ENCODE measurements around the gene CLSTN3. TPM values are rescaled to one million over a fixed set of nuclear protein-coding genes. Genes with fewer than 3 reads are reported as not detected.

The CLSTN3 gene
- total and polyA plus RNA-seq, 2 donors from 2014 or later: 33.0 to 64.2 TPM

DNA sequence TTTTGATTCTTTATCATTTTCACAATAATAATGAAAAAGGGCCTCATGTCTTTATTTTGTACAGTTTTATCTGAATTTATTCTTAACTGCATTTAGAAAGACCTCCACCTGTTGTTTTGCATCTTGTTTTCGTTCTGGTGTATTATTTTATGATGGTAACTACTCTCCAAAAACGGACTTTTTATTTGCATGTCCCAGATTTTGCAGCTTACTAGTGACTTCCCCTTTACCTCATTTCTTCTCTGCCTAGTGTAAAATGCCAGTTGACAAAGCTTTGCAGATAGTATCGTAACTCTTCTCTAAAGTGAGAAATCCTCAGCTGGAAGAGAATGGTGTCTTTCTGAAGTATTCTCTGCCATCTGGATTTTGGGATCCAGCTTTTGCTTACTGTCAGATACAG is 76.5 kb downstream of the CLSTN3 start:
- Histone ChIP-seq H3K9me3 (ENCODE audit: control insufficient read depth in 2 of 3, insufficient read depth in 1 of 3, low read length in 3 of 3) (no peaks in the 10 kb centered on the region), H3K9ac (ENCODE audit: low read length in 3 of 3) (no peak overlapping the region), H3K4me3 (ENCODE audit: low read length in 3 of 3) (no peak overlapping the region), H3K4me1 (ENCODE audit: control insufficient read depth in 2 of 3, insufficient read depth in 2 of 3, low read depth in 1 of 3, low read length in 3 of 3) (no peaks in the 10 kb centered on the region), H3K36me3 (ENCODE audit: control insufficient read depth in 2 of 3, insufficient read depth in 3 of 3, low read length in 3 of 3) (peaks cover 9 to 74% (median 56%) of the 10 kb centered on the region in 3 donors), H3K27ac (ENCODE audit: low read depth in 2 of 2, low read length in 2 of 2) (no peak overlapping the region), H3K27me3 (ENCODE audit: control insufficient read depth, insufficient read depth, low read length) (no peaks in the 10 kb centered on the region)
- intact Hi-C loops (cut with DNase I): no loop called here
- no peak for DNase-seq
- TF ChIP-seq, protein P1, sequence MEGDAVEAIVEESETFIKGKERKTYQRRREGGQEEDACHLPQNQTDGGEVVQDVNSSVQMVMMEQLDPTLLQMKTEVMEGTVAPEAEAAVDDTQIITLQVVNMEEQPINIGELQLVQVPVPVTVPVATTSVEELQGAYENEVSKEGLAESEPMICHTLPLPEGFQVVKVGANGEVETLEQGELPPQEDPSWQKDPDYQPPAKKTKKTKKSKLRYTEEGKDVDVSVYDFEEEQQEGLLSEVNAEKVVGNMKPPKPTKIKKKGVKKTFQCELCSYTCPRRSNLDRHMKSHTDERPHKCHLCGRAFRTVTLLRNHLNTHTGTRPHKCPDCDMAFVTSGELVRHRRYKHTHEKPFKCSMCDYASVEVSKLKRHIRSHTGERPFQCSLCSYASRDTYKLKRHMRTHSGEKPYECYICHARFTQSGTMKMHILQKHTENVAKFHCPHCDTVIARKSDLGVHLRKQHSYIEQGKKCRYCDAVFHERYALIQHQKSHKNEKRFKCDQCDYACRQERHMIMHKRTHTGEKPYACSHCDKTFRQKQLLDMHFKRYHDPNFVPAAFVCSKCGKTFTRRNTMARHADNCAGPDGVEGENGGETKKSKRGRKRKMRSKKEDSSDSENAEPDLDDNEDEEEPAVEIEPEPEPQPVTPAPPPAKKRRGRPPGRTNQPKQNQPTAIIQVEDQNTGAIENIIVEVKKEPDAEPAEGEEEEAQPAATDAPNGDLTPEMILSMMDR (IDR thresholded peaks at IDR 0.05; ENCODE audit: borderline replicate concordance, extremely low read depth, insufficient read depth): no peak
- no peak for FAIRE-seq

DNA sequence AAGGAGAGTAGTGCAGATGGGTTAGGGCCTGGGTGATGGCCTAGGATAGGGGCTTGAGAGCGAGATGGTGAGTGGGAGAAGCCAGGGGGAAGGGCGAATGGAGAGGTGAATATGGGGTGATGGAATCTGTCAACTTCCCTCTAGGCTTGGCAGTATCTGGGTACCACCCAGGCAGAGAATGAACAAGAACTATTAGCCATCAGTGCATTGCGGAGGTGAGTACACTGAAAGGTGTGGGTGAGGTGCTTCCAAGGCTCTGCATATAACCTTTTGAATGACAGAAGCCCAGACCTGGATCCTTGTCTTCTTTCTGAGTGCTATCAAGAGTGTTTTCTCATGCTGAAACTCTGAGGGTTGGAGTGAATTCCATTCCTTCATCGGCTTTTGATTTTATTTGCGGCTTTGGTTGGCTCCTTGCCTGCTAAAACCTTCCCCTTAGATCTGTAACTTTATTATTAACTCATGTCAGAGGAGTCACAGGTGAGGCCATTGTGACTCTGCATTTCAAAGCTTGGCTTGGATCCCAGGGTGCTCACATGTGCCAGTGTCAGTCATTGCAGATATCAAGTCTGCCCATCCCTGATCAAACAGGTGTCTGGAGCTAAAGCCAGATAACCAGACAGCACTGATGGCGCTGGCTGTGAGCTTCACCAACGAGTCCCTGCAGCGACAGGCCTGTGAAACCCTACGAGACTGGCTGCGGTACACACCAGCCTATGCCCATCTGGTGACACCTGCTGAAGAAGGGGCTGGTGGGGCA is 77.9 kb downstream of the CLSTN3 start:
- intact Hi-C loops (cut with DNase I): no loop called here
- Histone ChIP-seq H3K36me3 (ENCODE audit: control insufficient read depth in 2 of 3, insufficient read depth in 3 of 3, low read length in 3 of 3) (peaks cover 9 to 63% (median 49%) of the 10 kb centered on the region in 3 donors), H3K9me3 (ENCODE audit: control insufficient read depth in 2 of 3, insufficient read depth in 1 of 3, low read length in 3 of 3) (peaks cover 0 to 3% (median 0%) of the 10 kb centered on the region in 3 donors), H3K4me3 (ENCODE audit: low read length in 3 of 3) (no peak overlapping the region), H3K4me1 (ENCODE audit: control insufficient read depth in 2 of 3, insufficient read depth in 2 of 3, low read depth in 1 of 3, low read length in 3 of 3) (no peaks in the 10 kb centered on the region), H3K27me3 (ENCODE audit: control insufficient read depth, insufficient read depth, low read length) (no peaks in the 10 kb centered on the region), H3K9ac (ENCODE audit: low read length in 3 of 3) (no peak overlapping the region), H3K27ac (ENCODE audit: low read depth in 2 of 2, low read length in 2 of 2) (no peak overlapping the region)
- FAIRE-seq (no peak), DNase-seq (no peak)
- TF ChIP-seq, protein P1 (IDR thresholded peaks at IDR 0.05; ENCODE audit: borderline replicate concordance, extremely low read depth, insufficient read depth): no peak

Other genes starting within 250 kb of the CLSTN3 start
- gene LRRC23, start 225.5 kb upstream of the CLSTN3 start, total RNA-seq: 16.6 TPM
- gene LRRC23, start 225.5 kb upstream of the CLSTN3 start, polyA plus RNA-seq (ENCODE audit: insufficient read depth, low read depth, low replicate concordance): 19.7 TPM
- gene ENO2, start 215.8 kb upstream of the CLSTN3 start, total RNA-seq: 35.7 TPM
- 10.3 TPM for gene ENO2, start 215.8 kb upstream of the CLSTN3 start, polyA plus RNA-seq (ENCODE audit: insufficient read depth, low read depth, low replicate concordance)
- gene ATN1, start 202.4 kb upstream of the CLSTN3 start, total RNA-seq: 119 TPM
- 34.2 TPM for gene ATN1, start 202.4 kb upstream of the CLSTN3 start, polyA plus RNA-seq (ENCODE audit: insufficient read depth, low read depth, low replicate concordance)
- not detected for gene RNU7-1, start 186.6 kb upstream of the CLSTN3 start, total RNA-seq
- not detected for gene RNU7-1, start 186.6 kb upstream of the CLSTN3 start, polyA plus RNA-seq (ENCODE audit: insufficient read depth, low read depth, low replicate concordance)
- 175 TPM for gene C12orf57, start 186.3 kb upstream of the CLSTN3 start, total RNA-seq
- gene C12orf57, start 186.3 kb upstream of the CLSTN3 start, polyA plus RNA-seq (ENCODE audit: insufficient read depth, low read depth, low replicate concordance): 336 TPM
- gene PTPN6, start 179.0 kb upstream of the CLSTN3 start, total RNA-seq: 70.8 TPM
- gene PTPN6, start 179.0 kb upstream of the CLSTN3 start, polyA plus RNA-seq (ENCODE audit: insufficient read depth, low read depth, low replicate concordance): 38.0 TPM
- 141 TPM for gene PHB2, start 159.7 kb upstream of the CLSTN3 start, total RNA-seq
- gene PHB2, start 159.7 kb upstream of the CLSTN3 start, polyA plus RNA-seq (ENCODE audit: insufficient read depth, low read depth, low replicate concordance): 222 TPM
- 50.3 TPM for gene EMG1, start 159.5 kb upstream of the CLSTN3 start, total RNA-seq
- 74.3 TPM for gene EMG1, start 159.5 kb upstream of the CLSTN3 start, polyA plus RNA-seq (ENCODE audit: insufficient read depth, low read depth, low replicate concordance)
- gene LPCAT3, start 111.9 kb upstream of the CLSTN3 start, total RNA-seq: 77.8 TPM
- gene LPCAT3, start 111.9 kb upstream of the CLSTN3 start, polyA plus RNA-seq (ENCODE audit: insufficient read depth, low read depth, low replicate concordance): 59.2 TPM
- gene C1S, start 69.7 kb upstream of the CLSTN3 start, total RNA-seq: 402 TPM
- gene C1S, start 69.7 kb upstream of the CLSTN3 start, polyA plus RNA-seq (ENCODE audit: insufficient read depth, low read depth, low replicate concordance): 81.2 TPM
- 514 TPM for gene C1R, start 37.9 kb upstream of the CLSTN3 start, total RNA-seq
- 183 TPM for gene C1R, start 37.9 kb upstream of the CLSTN3 start, polyA plus RNA-seq (ENCODE audit: insufficient read depth, low read depth, low replicate concordance)
- 147 TPM for gene C1RL, start 21.2 kb upstream of the CLSTN3 start, total RNA-seq
- gene C1RL, start 21.2 kb upstream of the CLSTN3 start, polyA plus RNA-seq (ENCODE audit: insufficient read depth, low read depth, low replicate concordance): 25.2 TPM
- 74.6 TPM for gene RBP5, start 1.5 kb upstream of the CLSTN3 start, total RNA-seq
- gene RBP5, start 1.5 kb upstream of the CLSTN3 start, polyA plus RNA-seq (ENCODE audit: insufficient read depth, low read depth, low replicate concordance): 609 TPM
- gene PEX5, start 59.3 kb downstream of the CLSTN3 start, total RNA-seq: 42.3 TPM
- 30.8 TPM for gene PEX5, start 59.3 kb downstream of the CLSTN3 start, polyA plus RNA-seq (ENCODE audit: insufficient read depth, low read depth, low replicate concordance)
- not detected for gene ACSM4, start 173.7 kb downstream of the CLSTN3 start, total RNA-seq
- gene ACSM4, start 173.7 kb downstream of the CLSTN3 start, polyA plus RNA-seq (ENCODE audit: insufficient read depth, low read depth, low replicate concordance): not detected

Data from kidney (tissue), 14 donors.